HG03159 (cell line): Measurements from ENCODE around the gene TENT5C.

Source experiments
- ATAC-seq: cut with Tn5 transposase; IDR thresholded peaks from one replicate; pipeline ENCODE4 v1.9.1; 2021; ENCODE audit warnings: mild to moderate bottlenecking, moderate library complexity; ENCODE audit not compliant: unreplicated experiment

Gene TENT5C

DNA sequence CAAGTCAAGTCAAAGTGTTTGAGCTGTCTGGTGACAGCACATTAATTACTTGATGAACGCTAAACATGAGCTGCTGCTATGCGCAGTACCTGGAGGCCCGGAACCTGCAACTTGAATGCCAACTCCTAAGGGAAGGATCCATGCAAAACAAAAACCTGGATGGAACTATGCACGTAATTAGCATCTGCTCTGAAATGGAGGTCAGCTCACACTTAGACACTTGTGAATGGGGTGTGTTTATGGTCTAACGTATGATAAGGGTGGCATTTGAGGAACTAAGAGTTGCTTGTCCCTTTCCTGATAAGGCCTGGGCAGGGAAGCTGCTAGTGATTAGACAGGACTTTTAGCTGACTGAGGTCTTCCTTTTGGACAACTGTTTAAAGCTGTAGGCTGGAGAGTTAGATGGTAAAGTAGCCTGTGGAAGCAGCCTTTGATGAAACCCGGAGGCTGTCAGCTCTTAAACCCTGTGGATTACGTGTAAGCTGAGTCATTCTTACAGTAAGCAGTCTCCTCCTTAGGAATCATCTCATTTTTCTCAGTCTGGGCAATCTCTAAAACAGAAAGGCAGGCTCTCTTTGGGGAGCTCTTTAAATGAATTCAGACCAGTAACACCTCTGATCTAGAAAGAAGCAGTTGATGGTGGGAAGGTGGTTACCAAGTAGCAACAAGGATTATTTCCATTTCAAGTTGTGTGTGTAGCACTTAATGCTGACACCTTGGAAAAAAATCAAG is 6.8 kb downstream of the TENT5C start:
- no peak for ATAC-seq

- ATAC-seq, result no peak
Measured at GRCh38 chr1:117613249-117613968, 7.6 kb downstream of the TENT5C start.

GRCh38 chr1:117613969-117614729 is 8.3 kb downstream of the TENT5C start:
- ATAC-seq, result no peak

- ATAC-seq, result no peak
Measured at GRCh38 chr1:117615474-117615873, 9.6 kb downstream of the TENT5C start.

DNA sequence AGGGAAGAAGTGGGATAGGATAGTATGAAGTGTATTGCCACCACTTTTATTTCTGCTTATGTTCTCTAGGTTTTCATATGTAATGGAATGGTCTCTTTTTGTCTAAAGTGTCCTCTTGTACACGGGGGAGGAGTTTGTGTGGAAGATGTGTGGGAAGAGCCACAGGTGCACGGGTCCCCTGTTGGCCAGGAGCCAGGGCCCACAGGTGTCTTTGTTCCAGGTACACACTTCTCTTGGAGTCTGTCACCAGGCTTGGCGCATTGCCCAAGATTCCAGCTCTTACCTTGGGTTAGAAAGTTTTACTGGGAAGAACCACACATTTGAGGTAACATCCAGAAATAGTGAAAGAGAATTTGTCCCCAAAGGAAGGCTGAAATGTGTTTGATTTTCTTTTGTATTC is 10.5 kb downstream of the TENT5C start:
- no peak for ATAC-seq

GRCh38 chr1:117616967-117617366 is 11.1 kb downstream of the TENT5C start:
- ATAC-seq, result no peak

GRCh38 chr1:117618450-117619122 is 12.7 kb downstream of the TENT5C start:
- ATAC-seq, result no peak

DNA sequence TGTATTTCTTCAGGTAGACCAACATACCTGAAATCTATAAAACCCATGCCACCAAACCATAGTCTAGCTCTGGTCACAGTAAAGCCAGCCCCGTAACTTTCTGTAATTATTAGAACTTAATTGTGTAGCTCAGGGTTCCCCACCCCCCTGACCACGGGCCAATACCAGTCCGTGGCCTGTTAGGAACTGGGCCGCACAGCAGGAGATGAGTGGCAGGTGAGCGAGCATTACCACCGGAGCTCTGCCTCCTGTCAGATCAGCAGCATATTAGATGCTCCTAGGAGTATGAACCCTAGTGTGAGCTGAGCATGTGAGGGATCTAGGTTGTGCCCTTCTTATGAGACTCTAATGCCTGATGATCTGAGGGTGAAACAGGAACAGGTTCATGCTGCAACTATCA is 14.6 kb downstream of the TENT5C start:
- no peak for ATAC-seq

- ATAC-seq, result no peak
Measured at GRCh38 chr1:117621316-117621715, 15.5 kb downstream of the TENT5C start.

- no peak for ATAC-seq
Measured at GRCh38 chr1:117622726-117623125, 16.9 kb downstream of the TENT5C start.

DNA sequence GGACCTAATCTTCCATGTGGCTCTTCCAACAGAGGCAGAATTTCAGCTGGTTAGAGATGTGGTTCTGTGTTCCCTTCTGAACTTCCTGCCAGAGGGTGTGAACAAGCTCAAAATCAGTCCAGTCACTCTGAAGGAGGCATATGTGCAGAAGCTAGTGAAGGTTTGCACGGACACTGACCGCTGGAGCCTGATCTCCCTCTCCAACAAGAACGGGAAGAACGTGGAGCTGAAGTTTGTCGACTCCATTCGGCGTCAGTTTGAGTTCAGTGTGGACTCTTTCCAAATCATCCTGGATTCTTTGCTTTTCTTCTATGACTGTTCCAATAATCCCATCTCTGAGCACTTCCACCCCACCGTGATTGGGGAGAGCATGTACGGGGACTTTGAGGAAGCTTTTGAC is 17.3 kb downstream of the TENT5C start:
- no peak for ATAC-seq

DNA sequence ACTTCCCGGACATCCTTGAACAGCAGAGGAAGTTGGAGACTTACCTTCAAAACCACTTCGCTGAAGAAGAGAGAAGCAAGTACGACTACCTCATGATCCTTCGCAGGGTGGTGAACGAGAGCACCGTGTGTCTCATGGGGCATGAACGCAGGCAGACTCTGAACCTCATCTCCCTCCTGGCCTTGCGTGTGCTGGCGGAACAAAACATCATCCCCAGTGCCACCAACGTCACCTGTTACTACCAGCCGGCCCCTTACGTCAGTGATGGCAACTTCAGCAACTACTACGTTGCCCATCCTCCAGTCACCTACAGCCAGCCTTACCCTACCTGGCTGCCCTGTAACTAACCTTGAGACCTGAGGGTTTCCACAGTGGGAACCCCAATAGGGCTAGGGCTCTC is 17.9 kb downstream of the TENT5C start:
- ATAC-seq, result no peak

DNA sequence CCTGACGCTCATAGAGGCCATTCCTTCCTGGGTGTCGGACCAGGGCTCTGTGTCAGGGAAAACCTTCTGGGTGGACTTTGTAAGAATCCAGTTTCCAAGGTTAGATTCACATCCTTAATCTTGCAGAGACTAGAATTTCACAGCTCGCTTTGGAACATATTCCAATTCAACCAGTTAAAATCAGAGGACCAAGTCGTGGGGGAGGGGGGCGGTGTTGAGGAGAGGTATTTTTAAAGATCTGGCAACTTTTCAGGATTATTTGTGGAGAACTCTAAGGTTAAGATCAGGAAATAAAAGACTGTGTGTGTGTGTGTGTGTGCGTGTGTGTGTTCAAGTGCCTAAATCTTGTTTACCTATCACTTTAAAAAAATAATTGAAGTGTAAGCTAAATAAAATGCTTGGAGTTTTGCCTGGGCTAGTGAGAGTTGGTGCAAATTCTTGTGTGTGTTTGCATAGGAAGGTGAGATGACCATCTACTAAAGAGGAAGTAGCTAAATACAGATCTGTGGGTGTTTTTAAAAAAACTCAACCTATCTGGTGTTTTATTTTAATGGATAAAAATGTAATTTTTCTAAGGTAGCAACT is 21.8 kb downstream of the TENT5C start:
- ATAC-seq, result no peak

DNA sequence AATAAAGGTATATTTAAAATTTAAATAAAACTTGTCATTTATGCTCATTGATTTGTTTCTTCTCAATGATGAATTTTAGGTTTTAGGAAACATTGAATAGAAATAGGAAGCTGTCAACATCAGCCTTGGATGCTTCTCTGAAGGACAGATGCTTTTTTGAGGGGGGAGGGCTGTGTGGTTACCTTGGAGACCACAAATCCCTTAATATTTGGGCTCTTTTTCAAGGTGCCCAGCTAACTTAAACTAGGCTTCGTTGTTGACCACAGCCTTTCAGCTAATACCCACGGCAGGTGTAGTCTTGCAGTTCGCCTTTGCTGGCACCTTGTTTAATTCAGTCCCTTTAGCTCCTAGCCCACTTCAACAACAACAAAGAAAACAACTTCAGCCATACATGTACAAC is 22.5 kb downstream of the TENT5C start:
- ATAC-seq, result no peak

DNA sequence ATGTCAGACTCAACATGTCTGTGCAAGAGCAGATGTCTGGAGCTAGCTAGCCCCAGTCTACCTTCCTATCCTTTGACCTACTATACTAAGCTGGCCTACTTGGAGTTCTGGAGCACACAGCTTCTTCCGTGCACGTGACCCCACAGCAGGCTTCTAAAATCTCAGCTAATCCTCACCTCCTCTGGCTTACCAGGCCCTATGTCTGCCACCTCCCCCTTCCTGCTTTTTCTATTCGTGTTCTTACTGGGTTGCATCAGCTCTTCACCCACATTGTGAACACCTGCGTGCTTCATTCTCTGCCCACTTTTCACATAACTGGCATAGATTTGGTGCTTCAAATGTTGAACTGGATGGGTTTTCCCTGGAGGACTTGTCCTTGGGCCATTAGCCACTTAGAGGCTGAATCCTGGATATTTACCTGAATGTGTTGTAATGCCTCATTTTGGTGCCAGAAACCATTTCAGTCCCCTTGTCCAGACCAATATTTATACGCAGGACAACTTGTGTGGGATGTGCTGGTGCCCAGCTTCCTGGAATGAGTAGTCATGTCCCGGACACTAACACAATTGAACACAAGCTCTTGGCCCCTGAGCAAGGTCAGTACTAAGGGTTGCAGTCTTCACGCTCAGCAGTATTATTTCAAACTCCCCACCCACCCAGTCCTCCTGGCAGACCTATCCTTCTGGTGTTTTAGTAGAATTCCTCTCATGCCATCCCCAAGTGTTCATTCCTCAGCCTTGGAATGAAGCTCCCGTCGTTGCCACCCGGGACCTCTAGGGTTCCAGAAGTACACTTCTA is 24.0 kb downstream of the TENT5C start:
- ATAC-seq, result no peak

- no peak for ATAC-seq
Measured at GRCh38 chr1:117630423-117630998, 24.7 kb downstream of the TENT5C start.

DNA sequence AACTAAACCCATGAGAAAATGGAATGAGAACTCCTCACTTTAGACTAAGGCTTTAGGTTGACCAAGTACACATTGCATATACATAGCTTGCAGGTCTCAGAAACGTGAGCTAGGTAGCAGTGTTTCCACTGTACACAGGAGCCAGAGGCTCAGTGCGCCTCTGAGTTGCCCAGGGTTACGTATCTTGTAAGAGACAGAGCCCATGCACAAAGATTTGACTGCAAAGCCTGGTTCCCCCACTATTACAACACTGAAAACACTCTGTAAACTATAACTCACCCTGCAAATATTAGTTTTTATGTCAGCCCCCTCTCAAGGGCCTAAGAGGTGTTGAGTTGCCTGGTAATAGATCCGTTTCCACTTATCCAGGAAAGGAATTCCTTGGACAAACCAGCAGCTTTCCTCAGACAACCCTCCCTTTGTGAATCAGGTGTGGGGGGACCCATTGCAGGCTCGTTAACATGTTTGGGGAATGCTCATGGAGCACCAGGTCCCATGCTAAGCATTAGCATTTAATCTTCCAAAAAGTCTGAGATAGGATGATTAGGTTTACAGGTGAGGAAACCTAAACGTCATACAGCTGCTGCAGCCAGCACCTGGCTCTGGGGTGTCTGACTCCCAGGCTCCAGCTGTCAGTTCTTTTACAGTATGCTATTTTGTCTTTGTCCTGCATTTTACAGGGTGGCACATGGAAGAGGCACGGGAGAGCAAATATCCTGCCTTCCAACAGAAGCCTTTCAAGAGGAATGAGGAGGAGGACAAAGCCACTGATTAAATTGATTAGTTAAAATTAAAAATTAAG is 25.7 kb downstream of the TENT5C start:
- no peak for ATAC-seq

- no peak for ATAC-seq
Measured at GRCh38 chr1:117632269-117633067, 26.6 kb downstream of the TENT5C start.
